Measurements from ENCODE around the gene SLC24A4. TPM values are rescaled to one million over a fixed set of nuclear protein-coding genes. Genes with fewer than 3 reads are reported as not detected.

The SLC24A4 gene
- total and polyA plus RNA-seq, 2 experiments from 2014 or later = 0.46 to 0.50 TPM

GRCh38 chr14:92276074-92276473 lies 46.9 kb upstream of the SLC24A4 start:
- no peak overlapping the region for H3K27ac ChIP-seq
- H3K4me3 ChIP-seq = no peak overlapping the region
- no peaks in the 10 kb centered on the region for H3K4me1 ChIP-seq (ENCODE audit: insufficient read depth)
- H3K36me3 ChIP-seq (replicated peaks; ENCODE audit: insufficient read depth, low read depth) = no peaks in the 10 kb centered on the region
- H2AFZ ChIP-seq = no peak overlapping the region
- no peak overlapping the region for H3K4me2 ChIP-seq
- no peaks in the 10 kb centered on the region for H3K79me2 ChIP-seq
- no peaks in the 10 kb centered on the region for H4K20me1 ChIP-seq (ENCODE audit: insufficient read depth, poor library complexity, severe bottlenecking)
- WGBS (ENCODE audit: low lambda C conversion rate, missing lambda C conversion rate) = 91% methylated on average over 7 of the region's 7 CpGs
- no peaks in the 10 kb centered on the region for H3K9me2 ChIP-seq (replicated peaks; ENCODE audit: insufficient read depth)
- DNase-seq (ENCODE audit: low spot score) = no peak
- H3K27me3 ChIP-seq = peaks cover 10% of the 10 kb centered on the region
- no peak for TF ChIP-seq CTCF (IDR thresholded peaks at IDR 0.05; ENCODE audit: poor library complexity)
- H3K9me3 ChIP-seq (ENCODE audit: low read depth) = no peaks in the 10 kb centered on the region

GRCh38 chr14:92277031-92277430 lies 45.9 kb upstream of the SLC24A4 start:
- no peak for DNase-seq (ENCODE audit: low spot score)
- H3K4me1 ChIP-seq (ENCODE audit: insufficient read depth) = no peaks in the 10 kb centered on the region
- H3K27me3 ChIP-seq = peaks cover 10% of the 10 kb centered on the region
- no peak overlapping the region for H3K27ac ChIP-seq
- no peaks in the 10 kb centered on the region for H3K36me3 ChIP-seq (replicated peaks; ENCODE audit: insufficient read depth, low read depth)
- H4K20me1 ChIP-seq (ENCODE audit: insufficient read depth, poor library complexity, severe bottlenecking) = no peaks in the 10 kb centered on the region
- no peaks in the 10 kb centered on the region for H3K79me2 ChIP-seq
- H3K9me2 ChIP-seq (replicated peaks; ENCODE audit: insufficient read depth) = no peaks in the 10 kb centered on the region
- TF ChIP-seq CTCF (IDR thresholded peaks at IDR 0.05; ENCODE audit: poor library complexity) = no peak
- TF ChIP-seq EZH2 (IDR thresholded peaks at IDR 0.05; ENCODE audit: borderline replicate concordance) = no peak
- TF ChIP-seq EZH2phosphoT487 (IDR thresholded peaks at IDR 0.05; ENCODE audit: low read depth, severe bottlenecking, unreplicated experiment) = no peak
- H3K4me2 ChIP-seq = no peak overlapping the region
- WGBS (ENCODE audit: low lambda C conversion rate, missing lambda C conversion rate) = 88% methylated on average over 5 of the region's 5 CpGs
- H3K4me3 ChIP-seq = no peak overlapping the region
- H3K9me3 ChIP-seq (ENCODE audit: low read depth) = no peaks in the 10 kb centered on the region
- H2AFZ ChIP-seq = no peak overlapping the region

DNA sequence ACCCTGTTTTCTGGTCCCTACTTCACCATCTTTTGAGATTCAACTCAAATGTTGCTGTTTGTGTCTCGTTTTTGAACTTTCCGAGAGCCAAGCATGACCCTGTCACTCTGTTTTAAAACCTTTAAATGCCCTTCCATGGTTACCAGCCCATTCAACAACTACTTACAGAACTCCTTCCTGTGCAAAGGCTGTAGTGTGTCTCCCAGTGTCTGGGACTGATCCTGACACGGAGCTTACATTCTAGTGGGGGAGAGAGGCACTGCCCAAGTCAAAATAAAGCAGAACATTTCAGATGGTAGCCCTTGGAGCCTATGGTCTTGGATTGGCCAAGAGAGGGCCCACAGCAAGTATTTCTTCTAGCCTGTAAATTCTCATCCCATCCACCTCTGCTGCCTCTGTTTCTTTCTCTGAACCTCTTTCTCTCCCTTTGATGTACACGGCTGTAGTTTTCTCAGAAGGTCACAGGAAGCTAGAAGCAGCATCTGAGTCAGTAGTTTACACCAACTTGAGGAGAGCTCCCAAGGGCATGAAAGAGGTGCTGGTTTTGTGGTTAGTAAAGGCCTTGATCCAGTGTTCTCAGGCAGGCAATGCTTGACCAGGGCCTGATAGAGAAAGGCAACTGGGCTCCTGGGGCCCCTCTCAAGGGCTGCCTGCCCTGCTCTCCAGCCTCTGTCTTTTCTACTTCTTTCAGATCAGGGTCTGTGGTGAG lies 42.3 kb upstream of the SLC24A4 start:
- Histone ChIP-seq H3K27ac (no peak overlapping the region), H3K9me3 (ENCODE audit: low read depth) (no peaks in the 10 kb centered on the region), H3K4me1 (ENCODE audit: insufficient read depth) (no peaks in the 10 kb centered on the region), H3K27me3 (no peaks in the 10 kb centered on the region), H3K4me3 (no peak overlapping the region), H3K9me2 (replicated peaks; ENCODE audit: insufficient read depth) (no peaks in the 10 kb centered on the region), H2AFZ (no peak overlapping the region), H3K79me2 (no peaks in the 10 kb centered on the region), H3K36me3 (replicated peaks; ENCODE audit: insufficient read depth, low read depth) (no peaks in the 10 kb centered on the region), H4K20me1 (ENCODE audit: insufficient read depth, poor library complexity, severe bottlenecking) (no peaks in the 10 kb centered on the region), H3K4me2 (no peak overlapping the region)
- TF ChIP-seq EZH2 (IDR thresholded peaks at IDR 0.05; ENCODE audit: borderline replicate concordance) = no peak
- TF ChIP-seq EZH2phosphoT487 (IDR thresholded peaks at IDR 0.05; ENCODE audit: low read depth, severe bottlenecking, unreplicated experiment) = no peak
- TF ChIP-seq CTCF (IDR thresholded peaks at IDR 0.05; ENCODE audit: poor library complexity) = no peak
- no peak for DNase-seq (ENCODE audit: low spot score)
- 86% methylated on average over 4 of the region's 4 CpGs for WGBS (ENCODE audit: low lambda C conversion rate, missing lambda C conversion rate)

All from hepatocyte (in vitro differentiated cells).